GM21390 (cell line): ENCODE data around the gene ADRA2B.

ENCODE experiments used
- ATAC-seq: cut with Tn5 transposase; IDR thresholded peaks from one replicate; pipeline ENCODE4 v1.9.1; 2021; ENCODE audit not compliant: unreplicated experiment

ADRA2B gene

DNA sequence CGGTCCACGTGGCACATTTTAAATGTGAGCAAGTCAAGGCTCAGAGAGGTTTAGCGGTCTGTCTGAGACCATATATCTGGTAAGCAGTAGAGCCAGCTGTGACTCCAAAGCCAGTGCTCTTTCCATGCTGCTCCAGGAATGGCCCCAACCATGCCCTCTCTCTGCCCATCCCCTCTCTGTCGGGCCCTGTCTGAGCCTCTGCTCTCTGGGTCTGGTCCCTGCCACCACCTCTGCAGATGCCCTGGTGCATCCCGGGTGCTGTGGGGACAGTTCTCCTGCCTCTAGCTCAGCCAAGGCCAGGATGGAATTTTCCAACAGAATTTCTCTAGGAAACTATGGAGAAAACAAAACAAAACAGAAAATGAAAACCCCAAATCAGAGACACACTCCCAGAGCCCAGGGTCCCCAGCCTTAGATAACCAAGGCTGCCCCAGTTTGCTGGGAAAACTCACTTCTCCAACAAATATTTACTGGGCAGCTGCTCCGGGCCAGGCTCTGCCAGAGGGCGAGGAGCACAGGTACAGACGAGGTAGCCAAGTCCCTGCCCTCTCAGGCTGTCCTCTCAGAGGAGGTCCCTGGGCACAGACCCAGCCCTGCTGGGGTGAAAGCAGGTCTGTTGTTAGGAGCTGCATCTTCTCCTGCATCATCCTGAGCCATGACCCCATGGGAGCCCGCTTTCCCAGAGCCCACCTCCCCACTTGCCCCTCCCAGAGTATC lies 9.2 kb downstream of the ADRA2B start:
- no peak for ATAC-seq

- ATAC-seq, result no peak
These were observed 10.2 kb downstream of the ADRA2B start for GRCh38 chr2:96105994-96106715.

DNA sequence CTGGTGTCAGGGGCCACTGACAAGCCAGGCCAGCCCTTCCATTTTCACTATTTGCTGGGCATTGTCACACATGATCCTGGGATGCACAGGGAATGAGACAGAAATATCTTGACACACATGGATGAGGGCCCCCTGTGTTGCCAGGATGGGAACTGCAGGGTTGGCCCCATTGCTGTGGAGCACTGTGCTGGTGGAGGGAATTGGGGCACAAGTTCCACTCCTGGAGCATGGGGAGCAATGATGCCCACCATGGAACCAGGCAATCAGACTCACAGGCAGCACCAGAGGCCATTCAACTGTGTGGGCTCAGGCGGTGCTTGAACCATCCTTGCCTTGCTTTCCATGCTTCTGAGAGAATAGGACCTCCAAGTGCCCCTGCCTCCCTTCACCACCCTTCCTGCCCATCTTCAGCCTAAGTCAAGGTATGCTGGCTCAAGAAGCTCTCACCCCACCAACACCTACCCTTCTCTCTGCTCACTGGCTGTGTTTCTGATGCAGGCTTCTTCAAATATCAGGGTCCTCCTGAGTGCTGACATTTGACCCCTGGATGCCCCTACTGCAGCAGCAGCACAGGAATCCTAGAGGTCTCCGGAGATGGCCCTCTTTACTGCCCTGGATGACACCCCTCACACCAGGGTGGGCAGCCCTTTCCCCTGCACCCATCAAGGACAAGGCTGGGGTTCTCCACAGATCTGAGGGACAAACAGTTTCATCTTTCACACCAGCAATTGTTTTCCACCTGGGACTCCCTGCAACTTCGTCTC lies 11.0 kb downstream of the ADRA2B start:
- ATAC-seq, result no peak

DNA sequence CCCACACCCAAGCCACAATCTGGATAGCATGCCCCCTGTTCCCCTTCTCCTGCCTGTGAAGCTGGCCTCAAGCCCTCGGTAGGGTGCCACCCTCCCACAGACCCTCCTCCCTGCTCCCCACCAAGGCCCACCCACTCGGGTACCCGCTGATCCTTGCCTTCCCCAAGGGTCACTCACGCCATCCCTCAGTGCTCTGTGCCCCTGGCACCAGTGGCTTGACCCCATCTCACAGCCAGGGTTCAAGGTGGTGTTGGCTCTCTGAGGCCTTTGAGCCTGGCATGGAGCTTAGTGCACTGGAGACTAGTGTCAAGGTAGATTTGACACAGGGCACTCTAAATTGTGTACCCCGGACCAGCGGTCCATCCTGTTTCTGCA lies 11.9 kb downstream of the ADRA2B start:
- no peak for ATAC-seq

DNA sequence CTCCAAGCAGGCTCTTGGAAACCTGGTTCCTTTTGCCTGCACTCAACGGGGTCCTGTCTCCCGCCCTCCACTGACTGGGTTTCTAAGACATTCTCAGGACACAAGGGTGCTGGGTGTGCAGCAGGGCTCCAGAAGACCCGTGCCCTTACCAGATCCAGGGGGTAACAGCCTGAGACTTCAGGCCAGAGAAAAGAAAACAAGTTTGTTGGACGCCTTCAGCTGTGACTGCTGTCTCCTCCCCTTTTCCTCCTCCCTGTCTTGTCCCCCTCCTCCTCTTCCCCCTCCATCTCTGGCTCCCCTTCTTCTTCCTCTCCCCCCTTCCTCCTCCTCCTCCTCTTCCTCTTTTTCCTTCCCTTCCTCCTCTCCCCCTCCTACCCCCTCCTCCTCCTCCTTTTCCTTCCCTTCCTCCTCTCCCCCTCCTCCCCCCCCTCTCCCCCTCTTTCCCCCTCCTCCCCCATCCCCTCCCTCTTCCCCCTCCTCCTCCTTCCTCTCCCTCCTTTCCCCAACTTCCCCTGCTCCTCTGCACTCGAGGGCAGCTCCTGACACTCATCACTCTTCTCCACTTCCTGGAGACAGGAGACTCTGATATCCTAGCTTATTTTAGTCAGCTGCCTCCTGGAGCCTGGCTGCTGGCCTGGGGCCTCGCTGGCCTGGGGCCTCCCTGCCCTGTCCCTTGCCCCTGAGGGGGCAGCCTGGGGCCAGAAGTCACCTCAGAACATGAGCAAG lies 12.4 kb downstream of the ADRA2B start:
- no peak for ATAC-seq

DNA sequence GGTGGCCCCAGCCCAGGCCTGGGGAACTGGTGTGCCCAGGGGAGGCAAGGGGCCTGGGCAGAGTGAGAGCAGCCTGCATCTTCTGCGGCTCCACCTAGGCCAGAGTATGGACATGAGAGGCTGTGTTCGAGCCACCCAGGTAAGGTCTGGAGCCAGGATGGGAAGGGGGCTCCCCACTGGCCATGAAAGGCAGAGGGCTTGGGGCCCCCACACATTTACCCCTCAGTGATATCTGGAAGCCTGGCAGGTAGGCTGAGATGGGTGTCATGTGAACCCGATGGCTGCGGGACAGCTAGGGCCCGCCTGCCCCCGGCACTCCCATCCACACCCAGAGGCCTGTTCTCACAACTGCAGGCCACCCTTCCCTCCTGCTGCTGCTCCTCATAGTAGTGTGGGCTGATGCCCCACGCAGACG lies 13.2 kb downstream of the ADRA2B start:
- ATAC-seq, result no peak

DNA sequence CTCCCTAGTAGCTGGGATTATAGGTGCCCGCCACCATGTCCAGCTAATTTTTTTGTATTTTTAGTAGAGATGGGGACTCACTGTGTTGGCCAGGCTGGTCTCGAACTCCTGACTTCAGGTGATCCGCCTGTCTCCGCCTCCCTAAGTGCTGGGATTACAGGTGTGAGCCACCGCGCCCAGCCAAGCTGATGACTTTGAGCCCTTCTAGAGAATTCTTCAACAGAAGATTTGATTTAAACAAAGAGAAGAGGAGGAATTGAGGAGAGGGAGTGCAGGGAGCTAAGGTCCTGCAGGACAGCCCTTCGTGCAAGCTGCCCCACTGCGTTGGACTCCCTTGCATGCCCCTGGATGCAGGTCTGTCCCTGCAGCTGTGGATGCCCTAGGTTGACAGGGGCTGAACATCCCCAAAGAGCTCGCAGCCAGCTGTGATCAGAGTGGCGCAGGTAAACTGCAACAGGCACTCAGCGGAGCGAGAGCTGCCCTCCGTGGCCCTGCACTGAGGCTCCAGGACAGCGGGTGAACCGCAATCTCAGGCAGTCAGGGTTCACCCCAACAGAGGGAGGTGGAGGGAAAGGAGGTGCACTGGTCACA lies 13.7 kb downstream of the ADRA2B start:
- ATAC-seq, result no peak

DNA sequence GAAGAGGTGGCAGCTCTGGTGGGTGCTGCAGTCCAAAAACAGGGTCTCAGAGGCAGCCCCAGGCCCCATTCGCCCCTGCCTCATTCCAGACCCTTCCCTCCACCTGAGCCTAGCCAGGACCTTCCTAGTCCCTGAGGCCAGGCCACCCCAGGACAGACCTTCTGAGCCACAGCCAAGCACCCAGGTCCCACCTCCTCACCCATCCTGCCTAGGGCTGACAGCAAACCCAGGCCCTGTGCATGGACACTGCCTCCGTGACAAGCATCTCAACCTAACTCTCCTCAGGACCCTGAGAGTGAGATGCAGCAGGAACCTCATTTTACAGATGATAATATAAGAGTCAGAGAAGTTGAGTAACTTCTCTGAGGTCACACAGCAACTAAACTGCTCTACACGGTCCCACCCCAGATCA lies 15.5 kb downstream of the ADRA2B start:
- no peak for ATAC-seq

DNA sequence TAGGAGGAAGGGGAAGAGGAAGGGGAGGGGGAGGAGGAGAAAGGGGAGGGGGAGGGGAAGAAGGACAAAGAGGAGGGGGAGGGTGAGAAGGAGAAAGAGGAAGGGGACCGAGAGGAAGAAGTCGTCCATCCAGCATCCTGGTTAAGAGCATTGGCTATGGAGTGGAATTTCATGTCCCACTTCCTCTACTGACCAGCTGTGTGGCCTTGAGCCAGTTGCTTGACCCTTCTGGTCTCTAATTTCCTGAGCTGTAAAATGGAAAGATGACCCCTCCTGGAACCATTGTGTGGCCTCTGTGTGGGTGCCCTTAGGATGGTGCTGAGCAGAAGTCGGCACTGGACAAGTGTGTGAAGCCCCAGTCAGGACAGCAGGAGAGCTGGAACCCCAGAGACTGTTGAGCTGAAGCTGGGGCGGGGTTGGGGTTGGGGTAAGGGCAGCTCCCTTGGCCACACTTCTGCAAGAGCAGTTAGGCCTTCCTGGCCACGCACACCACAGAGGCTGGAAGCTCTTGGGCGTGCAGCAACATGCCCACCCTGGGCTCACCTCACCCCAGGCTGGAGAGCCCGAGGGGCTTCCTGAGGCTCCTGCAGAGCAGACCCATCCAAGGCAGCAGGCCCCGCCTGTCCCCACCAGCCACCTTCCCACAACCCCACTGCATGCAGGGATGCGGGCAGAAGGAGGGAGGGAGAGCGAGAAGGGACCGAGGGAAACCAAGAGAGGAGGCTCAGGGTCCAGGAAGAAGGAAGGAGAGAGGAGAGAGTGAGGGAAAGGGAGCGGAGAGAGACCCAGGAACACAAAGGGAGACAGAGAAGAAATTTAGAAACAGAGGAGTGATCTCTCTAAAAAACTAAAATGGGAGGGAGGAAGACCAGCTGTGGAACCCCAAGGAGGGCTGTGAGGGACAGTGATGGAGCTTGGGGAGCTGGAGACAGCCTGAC lies 16.2 kb downstream of the ADRA2B start:
- no peak for ATAC-seq

- no peak for ATAC-seq
These were observed 17.3 kb downstream of the ADRA2B start for GRCh38 chr2:96098900-96099590.

DNA sequence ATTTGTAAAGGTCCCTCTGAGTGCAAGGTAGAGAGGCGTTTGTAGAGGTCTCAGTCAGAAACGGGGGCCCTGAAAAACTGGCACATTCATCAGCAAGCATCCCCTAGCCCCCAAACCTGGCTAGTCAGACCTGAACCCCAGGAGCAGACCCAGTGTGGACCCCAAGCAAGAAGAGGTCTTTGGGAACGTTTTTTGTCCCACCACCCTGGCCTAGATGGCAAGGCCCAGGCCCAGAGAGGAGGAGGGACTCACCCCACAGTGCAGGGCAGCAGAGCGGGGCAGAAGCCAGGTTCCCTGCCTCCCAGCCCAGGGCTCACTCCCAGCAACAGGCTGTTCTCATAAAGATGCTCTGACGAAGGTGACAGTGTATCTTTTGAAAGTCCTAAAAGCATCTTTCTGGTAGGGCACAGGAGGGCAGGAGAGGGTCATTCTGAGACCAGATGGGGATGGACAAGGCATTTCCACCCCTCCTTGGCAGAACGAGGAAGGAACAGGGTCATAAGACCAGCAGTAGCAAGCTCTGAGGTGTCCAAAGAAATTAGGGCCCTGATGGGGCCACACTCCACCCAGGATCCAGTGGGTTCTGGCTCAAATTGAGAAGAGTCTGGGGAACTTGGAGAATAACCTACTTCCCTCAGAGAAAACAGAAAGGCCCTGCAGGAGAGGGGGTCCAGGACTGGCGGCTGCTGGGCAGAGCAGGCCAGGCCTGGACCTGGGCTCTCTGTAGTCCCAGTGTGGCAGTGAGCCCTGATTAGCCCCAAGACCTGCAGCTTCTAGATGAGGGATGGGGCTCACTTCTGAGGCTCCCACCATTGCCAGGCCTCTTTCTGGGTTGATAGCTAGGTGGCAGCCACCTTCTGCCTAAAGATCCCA lies 18.2 kb downstream of the ADRA2B start:
- no peak for ATAC-seq

DNA sequence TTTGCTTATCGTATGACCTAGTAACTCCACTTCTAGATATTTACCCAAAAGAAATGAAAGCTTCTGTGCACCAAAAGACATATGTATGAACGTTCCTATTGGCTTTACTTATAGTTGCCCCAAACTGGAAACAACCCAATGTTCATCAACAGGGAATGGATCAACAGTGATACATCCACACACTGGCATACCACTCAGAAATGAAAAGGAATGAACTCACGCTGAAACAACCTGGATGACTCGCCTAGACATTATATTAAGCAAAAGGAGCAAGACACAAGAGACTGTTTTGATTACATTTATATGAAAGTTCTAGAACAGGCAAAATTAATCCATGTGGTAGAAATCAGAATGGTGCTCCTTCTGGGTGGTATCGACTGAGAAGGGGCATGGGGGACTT lies 18.9 kb downstream of the ADRA2B start:
- no peak for ATAC-seq

DNA sequence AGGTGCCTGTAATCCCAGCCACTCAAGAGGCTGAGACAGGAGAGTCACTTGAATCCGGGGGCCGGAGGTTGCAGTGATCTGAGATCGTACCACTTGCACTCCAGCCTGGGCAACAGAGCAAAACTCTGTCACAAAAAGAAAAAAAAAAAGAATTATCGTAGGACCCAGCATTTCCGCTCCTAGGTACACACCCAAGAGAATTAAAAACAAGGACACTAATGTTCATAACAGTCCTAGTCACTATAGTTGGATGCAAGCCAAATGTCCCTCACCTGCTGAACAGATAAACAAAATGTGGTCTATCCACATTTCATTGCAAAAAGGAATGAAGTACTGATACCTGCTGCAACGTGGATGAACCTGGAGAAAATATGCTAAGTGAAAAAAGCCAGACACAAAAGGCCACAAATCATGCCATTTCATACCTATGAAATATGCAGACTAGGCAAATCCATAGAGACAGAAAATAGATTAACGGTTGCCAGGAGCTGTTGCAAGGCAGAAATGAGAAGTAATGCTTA lies 21.2 kb downstream of the ADRA2B start:
- no peak for ATAC-seq

- no peak for ATAC-seq
These were observed 22.8 kb downstream of the ADRA2B start for GRCh38 chr2:96093528-96093927.

DNA sequence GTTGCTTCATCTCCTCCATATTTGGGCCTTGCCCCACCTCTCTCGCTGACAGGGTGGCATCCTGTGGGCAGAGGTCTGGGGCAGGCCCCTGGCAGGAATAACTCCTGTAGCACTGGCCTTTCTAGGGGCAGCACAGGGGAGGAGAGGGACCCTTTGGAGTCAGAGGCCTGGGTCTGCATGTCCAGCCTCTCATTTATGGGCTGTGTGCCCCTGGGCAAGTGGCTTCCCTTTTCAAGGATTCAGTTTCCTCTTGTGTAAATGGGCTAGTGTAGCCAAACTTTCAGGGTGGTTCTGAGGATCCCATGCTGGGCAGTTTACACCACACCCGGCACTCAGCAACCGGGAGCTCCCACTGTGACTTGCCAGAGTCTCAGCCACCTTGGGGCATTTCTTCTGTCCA lies 23.4 kb downstream of the ADRA2B start:
- no peak for ATAC-seq

GRCh38 chr2:96092573-96092877 lies 23.8 kb downstream of the ADRA2B start:
- no peak for ATAC-seq

DNA sequence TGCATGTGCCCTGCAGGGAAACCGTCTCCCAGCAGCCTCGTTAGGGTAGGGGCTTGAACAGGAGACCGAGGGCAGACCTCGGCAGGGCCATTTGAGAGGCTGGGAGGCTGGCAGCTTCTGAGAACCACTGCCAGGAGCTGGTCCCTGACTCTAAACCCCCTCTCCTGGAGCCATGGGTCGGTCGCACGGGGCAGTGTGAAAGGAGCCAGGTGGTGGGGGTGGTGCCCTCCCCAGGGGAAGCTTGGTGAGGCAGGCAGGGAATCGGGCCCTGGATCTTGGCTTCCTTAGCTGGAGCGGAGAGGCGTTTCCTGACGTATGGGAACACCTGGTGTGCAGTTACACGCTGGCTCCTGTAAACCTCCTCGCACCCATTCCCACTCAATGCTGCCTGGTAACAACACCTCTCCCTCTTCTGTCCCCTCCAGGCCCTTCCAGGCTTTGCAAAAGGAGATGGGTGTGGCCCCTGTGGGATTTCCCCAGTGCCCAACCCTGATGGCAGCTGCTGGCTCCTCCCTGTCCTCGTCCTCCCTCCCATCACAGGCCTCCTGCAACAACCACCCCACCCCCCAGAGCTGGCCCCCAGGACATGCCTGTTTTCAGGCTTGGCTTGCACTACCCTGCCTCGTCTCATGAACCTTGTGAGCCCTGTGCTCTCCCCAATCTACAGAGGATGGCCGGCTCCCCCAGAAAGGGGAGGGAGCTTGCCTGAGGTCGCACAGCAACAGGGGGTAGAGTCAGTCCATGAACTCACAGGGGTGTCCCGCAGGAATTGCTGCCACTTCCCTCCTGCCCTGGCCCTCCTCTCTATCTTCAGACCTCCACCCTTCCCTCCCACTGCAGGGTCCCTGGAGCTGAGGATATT lies 24.4 kb downstream of the ADRA2B start:
- no peak for ATAC-seq
